Measurements from ENCODE around the gene DOK4.

DOK4 gene

GRCh38 chr16:57485916-57486857, at the start of gene DOK4:
DOK4 (minus strand) TSS chr16:57486493; CDS start chr16:57479507, 6,986 bp downstream.
- DNase-seq (ENCODE audit: extremely low read depth, low read depth) = no peak
- TF ChIP-seq CTCF (IDR thresholded peaks at IDR 0.05; ENCODE audit: low read depth, low read length, missing control alignments) = no peak
- H3K4me3 ChIP-seq (replicated peaks; ENCODE audit: low read depth, low read length) = peak within 1 kb of the TSS; percentile 54

GRCh38 chr16:57535680-57536305, 49.5 kb upstream of the DOK4 start:
- DNase-seq (ENCODE audit: extremely low read depth, low read depth) = peak; percentile 60
- peak overlapping the region; percentile 63 for H3K4me3 ChIP-seq (replicated peaks; ENCODE audit: low read depth, low read length)
- TF ChIP-seq CTCF (IDR thresholded peaks at IDR 0.05; ENCODE audit: low read depth, low read length, missing control alignments) = peak; percentile 13

GRCh38 chr16:57534881-57535658, 48.8 kb upstream of the DOK4 start:
- no peak for DNase-seq (ENCODE audit: extremely low read depth, low read depth)
- TF ChIP-seq CTCF (IDR thresholded peaks at IDR 0.05; ENCODE audit: low read depth, low read length, missing control alignments) = no peak
- peak overlapping the region; percentile 63 for H3K4me3 ChIP-seq (replicated peaks; ENCODE audit: low read depth, low read length)

- TF ChIP-seq CTCF (IDR thresholded peaks at IDR 0.05; ENCODE audit: low read depth, low read length, missing control alignments) = no peak
- no peak overlapping the region for H3K4me3 ChIP-seq (replicated peaks; ENCODE audit: low read depth, low read length)
- DNase-seq (ENCODE audit: extremely low read depth, low read depth) = no peak
These were observed 48.1 kb upstream of the DOK4 start for GRCh38 chr16:57534337-57534880.

GRCh38 chr16:57533431-57534336, 47.4 kb upstream of the DOK4 start:
- no peak overlapping the region for H3K4me3 ChIP-seq (replicated peaks; ENCODE audit: low read depth, low read length)
- TF ChIP-seq CTCF (IDR thresholded peaks at IDR 0.05; ENCODE audit: low read depth, low read length, missing control alignments) = no peak
- no peak for DNase-seq (ENCODE audit: extremely low read depth, low read depth)

All from HFF-Myc (cell line).